HG02943 (cell line): ENCODE measurements around the gene PBOV1.

Experiments used
- ATAC-seq: cut with Tn5 transposase; IDR thresholded peaks from one replicate; pipeline ENCODE4 v1.9.1; 2021; ENCODE audit warnings: mild to moderate bottlenecking, low read depth, moderate library complexity; ENCODE audit not compliant: unreplicated experiment

PBOV1 gene

GRCh38 chr6:138206862-138207261 lies 11.4 kb downstream of the PBOV1 start:
- ATAC-seq = no peak

- ATAC-seq = no peak
Observed at GRCh38 chr6:138205437-138206094, 12.7 kb downstream of the PBOV1 start.

GRCh38 chr6:138204792-138205384 lies 13.4 kb downstream of the PBOV1 start:
- ATAC-seq = no peak

GRCh38 chr6:138204303-138204702 lies 14.0 kb downstream of the PBOV1 start:
- no peak for ATAC-seq

- ATAC-seq = no peak
Observed at GRCh38 chr6:138203315-138203714, 15.0 kb downstream of the PBOV1 start.

GRCh38 chr6:138201836-138202235 lies 16.5 kb downstream of the PBOV1 start:
- no peak for ATAC-seq

- ATAC-seq = no peak
Observed at GRCh38 chr6:138198430-138199091, 19.7 kb downstream of the PBOV1 start.

GRCh38 chr6:138197570-138197969 lies 20.7 kb downstream of the PBOV1 start:
- ATAC-seq = no peak

- no peak for ATAC-seq
Observed at GRCh38 chr6:138196122-138196738, 22.1 kb downstream of the PBOV1 start.

- ATAC-seq = no peak
Observed at GRCh38 chr6:138194287-138194686, 24.0 kb downstream of the PBOV1 start.

- ATAC-seq = no peak
Observed at GRCh38 chr6:138188278-138188941, 29.9 kb downstream of the PBOV1 start.

- ATAC-seq = no peak
Observed at GRCh38 chr6:138187156-138187555, 31.1 kb downstream of the PBOV1 start.

GRCh38 chr6:138184230-138184629 lies 34.1 kb downstream of the PBOV1 start:
- ATAC-seq = no peak

GRCh38 chr6:138183790-138184134 lies 34.5 kb downstream of the PBOV1 start:
- no peak for ATAC-seq

- ATAC-seq = no peak
Observed at GRCh38 chr6:138182939-138183789, 35.1 kb downstream of the PBOV1 start.

GRCh38 chr6:138176652-138177232 lies 41.5 kb downstream of the PBOV1 start:
- ATAC-seq = no peak

- no peak for ATAC-seq
Observed at GRCh38 chr6:138175596-138175995, 42.7 kb downstream of the PBOV1 start.
